ENCODE measurements around the gene NUP107. TPM values are rescaled to one million over a fixed set of nuclear protein-coding genes. Genes with fewer than 3 reads are reported as not detected.
"Not testable (repeated sequence)": the region's sequence is repeated elsewhere in the genome, so short reads cannot be mapped to it uniquely, and the experiment has no call there.

Gene NUP107
- 10 to 100 TPM; 36.1 to 83.6 (median 43.5) TPM for total RNA-seq

DNA sequence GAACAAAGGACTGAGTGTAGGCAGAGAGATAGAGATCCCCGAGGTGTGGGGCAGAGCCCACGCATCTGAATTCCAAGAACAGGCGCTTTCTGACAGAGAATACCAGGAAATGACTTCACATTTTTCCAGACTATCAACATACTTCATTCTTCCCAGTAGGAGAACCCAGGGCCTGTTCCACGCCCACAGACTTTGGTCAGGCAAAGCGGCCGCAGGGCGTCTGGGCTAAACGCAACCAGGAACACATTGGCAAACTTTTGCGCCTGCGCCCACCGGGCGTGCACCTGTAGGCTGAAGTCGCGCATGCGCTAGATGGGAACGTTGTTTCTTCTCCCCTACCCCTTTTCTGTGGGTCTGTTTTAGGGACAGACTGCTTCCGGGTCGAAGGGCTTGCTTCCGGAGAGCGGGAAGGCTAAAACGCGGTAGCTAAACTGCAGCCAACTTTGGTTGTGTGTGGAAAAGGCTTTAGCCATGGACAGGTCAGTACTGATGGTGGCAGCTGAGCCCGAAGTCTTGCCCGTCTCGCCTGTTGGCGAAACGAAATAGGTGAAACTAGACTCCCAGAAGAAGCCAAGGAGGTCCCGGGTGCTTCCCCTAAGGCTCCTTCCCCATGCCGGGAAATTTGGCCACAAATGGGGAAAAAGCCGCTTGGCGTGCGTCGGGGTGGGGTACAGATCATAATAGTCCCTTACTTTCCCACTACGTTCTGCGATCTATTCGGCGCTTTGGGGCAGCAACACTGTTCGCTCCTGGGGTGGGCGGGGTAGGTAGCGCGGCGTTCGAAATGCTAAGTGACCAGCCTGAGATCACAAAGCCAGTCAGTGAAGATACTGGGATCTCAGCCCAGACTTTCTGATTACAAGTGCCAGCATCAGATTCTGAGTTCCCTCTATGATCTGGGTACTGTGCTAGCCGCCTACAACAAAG is at the start of gene NUP107:
Gene NUP107, plus strand, starts transcription at position 384 of the 927 bp plus-strand sequence. Its CDS starts 88 bp downstream, at position 472.
- Histone ChIP-seq H3K4me3 (replicated peaks in 1 of 3) (peak within 1 kb of the TSS; percentile 64 to 82 (median 78)), H3K36me3 (peaks cover 0 to 4% of the 10 kb centered on the region in 2 donors), H3K4me1 (peaks cover 6 to 9% of the 10 kb centered on the region in 2 donors), H3K9me3 (no peaks in the 10 kb centered on the region), H3K27me3 (no peaks in the 10 kb centered on the region), H3K27ac (peak within 1 kb of the TSS; percentile 40 to 77 (median 75))
- TF ChIP-seq, protein P1, sequence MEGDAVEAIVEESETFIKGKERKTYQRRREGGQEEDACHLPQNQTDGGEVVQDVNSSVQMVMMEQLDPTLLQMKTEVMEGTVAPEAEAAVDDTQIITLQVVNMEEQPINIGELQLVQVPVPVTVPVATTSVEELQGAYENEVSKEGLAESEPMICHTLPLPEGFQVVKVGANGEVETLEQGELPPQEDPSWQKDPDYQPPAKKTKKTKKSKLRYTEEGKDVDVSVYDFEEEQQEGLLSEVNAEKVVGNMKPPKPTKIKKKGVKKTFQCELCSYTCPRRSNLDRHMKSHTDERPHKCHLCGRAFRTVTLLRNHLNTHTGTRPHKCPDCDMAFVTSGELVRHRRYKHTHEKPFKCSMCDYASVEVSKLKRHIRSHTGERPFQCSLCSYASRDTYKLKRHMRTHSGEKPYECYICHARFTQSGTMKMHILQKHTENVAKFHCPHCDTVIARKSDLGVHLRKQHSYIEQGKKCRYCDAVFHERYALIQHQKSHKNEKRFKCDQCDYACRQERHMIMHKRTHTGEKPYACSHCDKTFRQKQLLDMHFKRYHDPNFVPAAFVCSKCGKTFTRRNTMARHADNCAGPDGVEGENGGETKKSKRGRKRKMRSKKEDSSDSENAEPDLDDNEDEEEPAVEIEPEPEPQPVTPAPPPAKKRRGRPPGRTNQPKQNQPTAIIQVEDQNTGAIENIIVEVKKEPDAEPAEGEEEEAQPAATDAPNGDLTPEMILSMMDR (IDR thresholded peaks at IDR 0.05) = peak in 4 of 6 experiments; percentile 9 to 38 (median 28)
- peak in 1 of 2 donors; percentile 72 for TF ChIP-seq POLR2A (IDR thresholded peaks at IDR 0.05)
- intact Hi-C loops (cut with DNase I) = loop anchor here (10.0 kb wide), 1 partner anchor 332 kb away; no protein-coding TSS in a partner anchor
- peak; percentile 100 for DNase-seq
- 0 to 2% methylated on average over 33 to 40 of the region's 44 CpGs for WGBS, 2 donors

DNA sequence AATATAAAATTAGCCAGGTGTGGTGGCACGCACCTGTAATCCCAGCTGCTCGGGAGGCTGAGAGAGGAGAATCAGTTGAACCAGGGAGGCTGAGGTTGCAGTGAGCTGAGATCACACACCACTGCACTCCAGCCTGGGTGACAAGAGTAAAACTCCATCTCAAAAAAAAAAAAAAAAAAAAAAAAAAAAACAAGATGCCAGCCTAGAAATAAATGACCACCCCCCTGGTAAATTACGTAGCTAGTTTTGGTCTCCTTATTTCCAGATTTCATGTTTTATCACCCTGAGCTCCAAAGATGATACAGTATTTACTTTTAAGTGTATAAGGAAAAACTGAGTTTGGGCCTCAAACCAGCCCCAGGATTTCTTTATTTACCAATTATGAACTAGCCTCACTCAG is 49.3 kb upstream of the NUP107 start:
- H3K27ac ChIP-seq; intact Hi-C loops (cut with DNase I); H3K9me3 ChIP-seq; H3K4me3 ChIP-seq (replicated peaks in 1 of 3); H3K27me3 ChIP-seq; H3K36me3 ChIP-seq; DNase-seq: not testable (repeated sequence)
- peaks cover 20 to 53% of the 10 kb centered on the region in 2 donors for H3K4me1 ChIP-seq
- 98 to 99% methylated on average over 3 of the region's 3 CpGs for whole genome bisulfite sequencing, 2 donors

DNA sequence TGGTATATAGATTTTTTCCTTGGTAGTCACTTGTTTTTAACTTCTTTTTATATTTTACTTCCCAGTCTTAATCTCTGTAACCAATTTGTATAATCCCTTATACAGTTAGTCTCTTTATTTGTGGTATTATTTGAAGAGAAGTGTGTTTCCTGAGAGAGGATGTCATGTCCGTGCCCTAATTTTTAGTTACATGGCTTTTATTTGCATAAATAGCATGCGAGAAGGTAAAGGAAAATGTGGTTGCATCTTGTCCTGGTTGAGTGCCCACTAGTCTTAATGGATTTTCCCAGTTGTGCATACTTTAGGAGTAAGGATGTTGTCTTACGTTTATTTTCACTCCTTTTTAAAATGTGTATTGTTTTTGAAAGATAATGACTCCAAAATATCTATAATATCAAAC is 48.6 kb upstream of the NUP107 start:
- Histone ChIP-seq H3K4me3 (replicated peaks in 1 of 3) (no peak overlapping the region), H3K9me3 (no peaks in the 10 kb centered on the region), H3K27ac (no peak overlapping the region), H3K4me1 (peaks cover 20 to 47% of the 10 kb centered on the region in 2 donors), H3K27me3 (no peaks in the 10 kb centered on the region), H3K36me3 (no peaks in the 10 kb centered on the region)
- WGBS, 2 donors = 77 to 84% methylated on average over 3 of the region's 3 CpGs
- TF ChIP-seq, protein P1 (IDR thresholded peaks at IDR 0.05) = no peak
- TF ChIP-seq POLR2A (IDR thresholded peaks at IDR 0.05) = no peak
- intact Hi-C loops (cut with DNase I) = no loop called here
- DNase-seq = no peak

DNA sequence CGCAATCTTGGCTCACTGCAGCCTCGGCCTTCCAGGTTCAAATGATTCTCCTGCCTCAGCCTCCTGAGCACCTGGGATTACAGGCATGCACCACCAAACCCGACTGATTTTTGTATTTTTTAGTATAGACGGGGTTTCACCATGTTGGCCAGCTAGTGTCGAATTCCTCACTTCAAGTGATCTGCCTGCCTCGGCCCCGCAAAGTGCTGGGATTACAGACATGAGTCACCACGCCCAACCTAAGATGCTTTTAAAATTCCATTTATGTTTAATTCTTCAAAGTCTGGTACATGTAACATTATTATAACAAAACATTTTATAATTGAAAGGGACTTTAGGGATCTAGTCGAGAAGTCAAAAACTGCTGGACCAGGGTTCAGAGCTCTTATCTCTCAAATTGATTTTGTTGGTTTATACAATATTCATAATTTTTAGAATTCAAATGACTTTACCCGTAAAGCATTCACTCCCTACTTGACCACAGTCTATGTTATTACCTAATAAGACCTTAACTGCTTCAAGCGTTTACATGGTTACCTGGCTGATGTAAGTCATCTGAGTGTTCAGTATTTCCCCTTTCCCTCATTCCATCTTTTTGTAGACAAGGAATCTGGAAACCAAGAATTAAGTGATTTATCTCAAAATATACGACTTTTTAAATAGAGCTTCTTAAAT is 47.9 kb upstream of the NUP107 start:
- TF ChIP-seq, protein P1 (IDR thresholded peaks at IDR 0.05) = no peak
- no peak for TF ChIP-seq POLR2A (IDR thresholded peaks at IDR 0.05)
- 87 to 88% methylated on average over 12 of the region's 12 CpGs for WGBS, 2 donors
- intact Hi-C loops (cut with DNase I) = no loop called here
- Histone ChIP-seq H3K4me1 (peaks cover 18 to 40% of the 10 kb centered on the region in 2 donors), H3K27me3 (no peaks in the 10 kb centered on the region), H3K27ac (no peak overlapping the region), H3K4me3 (replicated peaks in 1 of 3) (no peak overlapping the region), H3K9me3 (no peaks in the 10 kb centered on the region), H3K36me3 (no peaks in the 10 kb centered on the region)
- no peak for DNase-seq

DNA sequence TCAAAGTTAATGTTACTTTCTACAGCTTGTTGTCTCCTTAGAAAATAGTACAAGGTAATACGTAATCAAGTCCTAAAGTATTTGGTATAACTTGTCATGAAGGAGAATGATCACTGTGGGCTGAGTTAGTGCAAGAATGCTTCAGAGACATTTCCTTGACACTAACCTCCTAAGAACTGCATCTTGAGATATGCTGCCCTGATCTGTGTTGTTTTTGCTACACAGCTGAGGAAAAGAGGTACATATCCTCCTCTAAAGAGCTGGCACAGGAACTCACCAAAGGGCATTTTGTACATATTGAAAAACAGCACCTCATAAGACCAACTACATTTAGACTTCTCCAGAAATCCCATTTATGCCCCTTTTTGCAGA is 47.4 kb upstream of the NUP107 start:
- Histone ChIP-seq H3K4me1 (peaks cover 13 to 35% of the 10 kb centered on the region in 2 donors), H3K27ac (no peak overlapping the region), H3K4me3 (replicated peaks in 1 of 3) (no peak overlapping the region), H3K9me3 (no peaks in the 10 kb centered on the region), H3K36me3 (no peaks in the 10 kb centered on the region), H3K27me3 (no peaks in the 10 kb centered on the region)
- intact Hi-C loops (cut with DNase I) = no loop called here
- TF ChIP-seq, protein P1 (IDR thresholded peaks at IDR 0.05) = no peak
- no peak for TF ChIP-seq POLR2A (IDR thresholded peaks at IDR 0.05)
- 94 to 98% methylated on average over 1 of the region's 1 CpG for WGBS, 2 donors
- DNase-seq = no peak
